ENCODE results near the gene VARS1. TPM values are rescaled to one million over a fixed set of nuclear protein-coding genes. Genes with fewer than 3 reads are reported as not detected.

The VARS1 gene
- total RNA-seq, 2 experiments from 2014 or later = 43.9 to 44.2 TPM

DNA sequence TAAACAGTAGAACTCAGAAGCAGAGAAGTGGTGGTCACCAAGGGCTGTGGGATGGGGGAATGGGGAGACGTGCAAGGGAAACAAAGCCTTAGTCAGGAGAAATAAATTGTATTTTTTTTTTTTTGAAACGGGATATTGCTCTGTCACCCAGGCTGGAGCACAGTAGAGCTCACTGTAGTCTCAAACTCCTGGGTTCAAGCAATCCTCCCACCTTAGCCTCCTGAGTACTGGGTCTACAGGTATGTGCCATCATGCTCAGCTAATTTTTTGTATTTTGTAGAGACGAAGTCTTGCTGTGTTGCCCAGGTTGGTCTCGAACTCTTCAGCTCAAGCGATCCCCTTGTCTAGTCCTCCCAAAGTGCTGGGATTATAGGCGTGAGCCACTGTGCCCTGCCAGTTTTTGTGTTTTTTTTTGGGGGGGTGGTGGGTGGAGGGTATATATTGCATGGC, 35.4 kb upstream of the VARS1 start:
- no peaks in the 10 kb centered on the region for H3K27me3 Mint-ChIP-seq
- peak overlapping the region; percentile 35 to 46 for H3K27ac ChIP-seq (ENCODE audit: low read depth in 1 of 2, low read length in 2 of 2)
- ChIA-PET POLR2A (interaction anchor here (0.6 to 2.3 kb wide), 13 partner anchors 32 to 279 kb away, joined by 3 to 16 read pairs (median 6); partner anchors contain the start of genes ABHD16A, BAG6, DDAH2 and NEU1), CTCF (interaction anchor here (0.8 to 2.6 kb wide), 15 partner anchors 13 to 336 kb away, joined by 3 to 16 read pairs (median 5); partner anchors contain the start of genes ABHD16A, DDAH2, HSPA1A and HSPA1L)
- peaks cover 41% of the 10 kb centered on the region for H3K4me1 Mint-ChIP-seq (ENCODE audit: low read depth)
- H3K9me3 Mint-ChIP-seq = no peaks in the 10 kb centered on the region
- intact Hi-C loops (cut with DNase I, micrococcal nuclease) = loop anchor here (1.0 to 10.0 kb wide), 6 partner anchors 34 to 284 kb away; partner anchors contain the start of genes ATP6V1G2 (in 2 of the 2), DDAH2 (in 2 of the 2), NFKBIL1 (in 2 of the 2) and BAG6 (in 1 of the 2)
- H3K27ac Mint-ChIP-seq = peak overlapping the region; percentile 81
- TF ChIP-seq, protein P1, sequence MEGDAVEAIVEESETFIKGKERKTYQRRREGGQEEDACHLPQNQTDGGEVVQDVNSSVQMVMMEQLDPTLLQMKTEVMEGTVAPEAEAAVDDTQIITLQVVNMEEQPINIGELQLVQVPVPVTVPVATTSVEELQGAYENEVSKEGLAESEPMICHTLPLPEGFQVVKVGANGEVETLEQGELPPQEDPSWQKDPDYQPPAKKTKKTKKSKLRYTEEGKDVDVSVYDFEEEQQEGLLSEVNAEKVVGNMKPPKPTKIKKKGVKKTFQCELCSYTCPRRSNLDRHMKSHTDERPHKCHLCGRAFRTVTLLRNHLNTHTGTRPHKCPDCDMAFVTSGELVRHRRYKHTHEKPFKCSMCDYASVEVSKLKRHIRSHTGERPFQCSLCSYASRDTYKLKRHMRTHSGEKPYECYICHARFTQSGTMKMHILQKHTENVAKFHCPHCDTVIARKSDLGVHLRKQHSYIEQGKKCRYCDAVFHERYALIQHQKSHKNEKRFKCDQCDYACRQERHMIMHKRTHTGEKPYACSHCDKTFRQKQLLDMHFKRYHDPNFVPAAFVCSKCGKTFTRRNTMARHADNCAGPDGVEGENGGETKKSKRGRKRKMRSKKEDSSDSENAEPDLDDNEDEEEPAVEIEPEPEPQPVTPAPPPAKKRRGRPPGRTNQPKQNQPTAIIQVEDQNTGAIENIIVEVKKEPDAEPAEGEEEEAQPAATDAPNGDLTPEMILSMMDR (IDR thresholded peaks at IDR 0.05) = no peak
- peak overlapping the region; percentile 58 for H3K4me3 ChIP-seq (ENCODE audit: low read length)
- peak overlapping the region; percentile 91 for H3K4me3 Mint-ChIP-seq
- peaks cover 2% of the 10 kb centered on the region for H3K36me3 ChIP-seq (ENCODE audit: insufficient read depth, low read length)
- DNase-seq (no peak), ATAC-seq (ENCODE audit: poor library complexity) (no peak)
- H3K36me3 Mint-ChIP-seq (ENCODE audit: low read depth) = peaks cover 26% of the 10 kb centered on the region
- peaks cover 50% of the 10 kb centered on the region for H3K4me1 ChIP-seq (ENCODE audit: insufficient read depth, low read length)
- H3K9me3 ChIP-seq (ENCODE audit: control insufficient read depth in 1 of 2, insufficient read depth in 1 of 2, low read length in 2 of 2) = no peaks in the 10 kb centered on the region
- no peaks in the 10 kb centered on the region for H3K27me3 ChIP-seq (ENCODE audit: control insufficient read depth in 1 of 2, insufficient read depth in 2 of 2, low read length in 2 of 2)

DNA sequence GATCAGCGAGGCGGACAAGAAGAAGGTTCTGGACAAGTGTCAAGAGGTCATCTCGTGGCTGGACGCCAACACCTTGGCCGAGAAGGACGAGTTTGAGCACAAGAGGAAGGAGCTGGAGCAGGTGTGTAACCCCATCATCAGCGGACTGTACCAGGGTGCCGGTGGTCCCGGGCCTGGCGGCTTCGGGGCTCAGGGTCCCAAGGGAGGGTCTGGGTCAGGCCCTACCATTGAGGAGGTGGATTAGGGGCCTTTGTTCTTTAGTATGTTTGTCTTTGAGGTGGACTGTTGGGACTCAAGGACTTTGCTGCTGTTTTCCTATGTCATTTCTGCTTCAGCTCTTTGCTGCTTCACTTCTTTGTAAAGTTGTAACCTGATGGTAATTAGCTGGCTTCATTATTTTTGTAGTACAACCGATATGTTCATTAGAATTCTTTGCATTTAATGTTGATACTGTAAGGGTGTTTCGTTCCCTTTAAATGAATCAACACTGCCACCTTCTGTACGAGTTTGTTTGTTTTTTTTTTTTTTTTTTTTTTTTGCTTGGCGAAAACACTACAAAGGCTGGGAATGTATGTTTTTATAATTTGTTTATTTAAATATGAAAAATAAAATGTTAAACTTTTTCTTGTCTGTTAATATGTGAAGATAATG, 34.2 kb upstream of the VARS1 start:
- CTCF ChIA-PET = interaction anchor here (0.7 to 2.6 kb wide), 25 partner anchors 10 to 335 kb away, joined by 3 to 16 read pairs (median 5); partner anchors contain the start of genes ABHD16A, APOM, CLIC1 and DDAH2
- intact Hi-C loops (cut with DNase I, micrococcal nuclease) = loop anchor here (1.0 to 10.0 kb wide), 6 partner anchors 32 to 283 kb away; partner anchors contain the start of genes ATP6V1G2 (in 2 of the 2), DDAH2 (in 2 of the 2), NFKBIL1 (in 2 of the 2) and BAG6 (in 1 of the 2)

More for the DNA sequence above, 34.2 kb upstream of the VARS1 start:
- Mint-ChIP-seq H3K27me3 (no peaks in the 10 kb centered on the region), H3K4me1 (ENCODE audit: low read depth) (peaks cover 42% of the 10 kb centered on the region), H3K9me3 (no peaks in the 10 kb centered on the region), H3K4me3 (peak overlapping the region; percentile 91), H3K27ac (peak overlapping the region; percentile 81), H3K36me3 (ENCODE audit: low read depth) (peaks cover 16% of the 10 kb centered on the region)
- Histone ChIP-seq H3K4me3 (ENCODE audit: low read length) (peak overlapping the region; percentile 58), H3K27me3 (ENCODE audit: control insufficient read depth in 1 of 2, insufficient read depth in 2 of 2, low read length in 2 of 2) (no peaks in the 10 kb centered on the region), H3K9me3 (ENCODE audit: control insufficient read depth in 1 of 2, insufficient read depth in 1 of 2, low read length in 2 of 2) (no peaks in the 10 kb centered on the region), H3K27ac (ENCODE audit: low read depth in 1 of 2, low read length in 2 of 2) (peak overlapping the region in 1 of 2 donors; percentile 35), H3K4me1 (ENCODE audit: insufficient read depth, low read length) (peaks cover 46% of the 10 kb centered on the region), H3K36me3 (ENCODE audit: insufficient read depth, low read length) (peaks cover 2% of the 10 kb centered on the region)
- DNase-seq (peak in 3 of 14 experiments; percentile 68 to 78 (median 76)), ATAC-seq (ENCODE audit: poor library complexity) (peak; percentile 19)
- TF ChIP-seq, protein P1 (IDR thresholded peaks at IDR 0.05) = peak; percentile 71
- POLR2A ChIA-PET = interaction anchor here (1.0 to 2.3 kb wide), 16 partner anchors 12 to 288 kb away, joined by 3 to 16 read pairs (median 6); partner anchors contain the start of genes ABHD16A, BAG6, CSNK2B and DDAH2
